Measurements from ENCODE around the gene PEX1. TPM values are rescaled to one million over a fixed set of nuclear protein-coding genes. Genes with fewer than 3 reads are reported as not detected.

Gene PEX1
- polyA plus RNA-seq, 3 donors: 2.8 to 10.8 (median 2.9) TPM

DNA sequence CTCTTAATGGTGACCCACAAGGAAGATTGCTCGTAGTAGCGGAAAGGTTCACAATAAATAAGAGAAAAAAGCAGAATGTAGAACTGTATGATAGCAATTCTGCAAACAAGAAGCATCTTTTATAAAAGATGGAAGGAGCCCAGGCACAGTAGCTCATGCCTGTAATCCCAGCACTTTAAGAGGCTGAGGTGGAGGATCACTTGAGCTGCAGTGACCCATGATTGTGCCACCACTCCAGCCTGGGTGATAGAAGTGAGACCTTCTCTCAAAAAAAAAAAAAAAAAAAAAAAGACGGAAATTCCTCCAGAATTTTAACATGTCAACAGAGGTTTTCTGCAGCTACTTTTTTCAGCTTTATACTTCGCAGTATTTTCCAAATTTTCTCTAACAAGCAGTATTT is 67.8 kb downstream of the PEX1 start:
- Mint-ChIP-seq H3K36me3 (peaks cover 26 to 50% of the 10 kb centered on the region in 2 donors), H3K4me3 (no peak overlapping the region), H3K27me3 (ENCODE audit: low read depth in 3 of 3) (no peaks in the 10 kb centered on the region), H3K9me3 (no peaks in the 10 kb centered on the region), H3K4me1 (no peaks in the 10 kb centered on the region), H3K27ac (no peak overlapping the region)
- Histone ChIP-seq H2AFZ (ENCODE audit: insufficient read depth, low read depth, low read length, poor library complexity, severe bottlenecking) (no peak overlapping the region), H3K9me3 (replicated peaks in 1 of 2; ENCODE audit: control insufficient read depth in 1 of 2, insufficient read depth in 1 of 2, low read length in 2 of 2) (no peaks in the 10 kb centered on the region), H3K4me2 (replicated peaks; ENCODE audit: extremely low read depth, low read length, poor library complexity, severe bottlenecking) (no peak overlapping the region), H3K4me3 (replicated peaks in 1 of 3; ENCODE audit: low read depth in 2 of 3, low read length in 3 of 3) (no peak overlapping the region), H3K27me3 (ENCODE audit: control insufficient read depth in 2 of 2, insufficient read depth in 2 of 2, low read length in 2 of 2) (no peaks in the 10 kb centered on the region), H3K27ac (ENCODE audit: low read depth in 1 of 2, low read length in 2 of 2) (no peak overlapping the region), H4K20me1 (ENCODE audit: insufficient read depth, low read length) (no peaks in the 10 kb centered on the region), H3K36me3 (replicated peaks in 1 of 2; ENCODE audit: control insufficient read depth in 1 of 2, insufficient read depth in 2 of 2, low read length in 2 of 2) (peaks cover 24 to 56% of the 10 kb centered on the region in 2 donors), H3K79me2 (ENCODE audit: insufficient read depth, low read length) (no peaks in the 10 kb centered on the region), H3K4me1 (ENCODE audit: control insufficient read depth in 1 of 2, insufficient read depth in 2 of 2, low read length in 2 of 2) (no peaks in the 10 kb centered on the region), H3K9ac (ENCODE audit: insufficient read depth, low read length, poor library complexity, severe bottlenecking) (no peak overlapping the region)
- WGBS (ENCODE audit: insufficient coverage): 100% methylated on average over 2 of the region's 4 CpGs
- DNase-seq: no peak
- TF ChIP-seq, protein P1, sequence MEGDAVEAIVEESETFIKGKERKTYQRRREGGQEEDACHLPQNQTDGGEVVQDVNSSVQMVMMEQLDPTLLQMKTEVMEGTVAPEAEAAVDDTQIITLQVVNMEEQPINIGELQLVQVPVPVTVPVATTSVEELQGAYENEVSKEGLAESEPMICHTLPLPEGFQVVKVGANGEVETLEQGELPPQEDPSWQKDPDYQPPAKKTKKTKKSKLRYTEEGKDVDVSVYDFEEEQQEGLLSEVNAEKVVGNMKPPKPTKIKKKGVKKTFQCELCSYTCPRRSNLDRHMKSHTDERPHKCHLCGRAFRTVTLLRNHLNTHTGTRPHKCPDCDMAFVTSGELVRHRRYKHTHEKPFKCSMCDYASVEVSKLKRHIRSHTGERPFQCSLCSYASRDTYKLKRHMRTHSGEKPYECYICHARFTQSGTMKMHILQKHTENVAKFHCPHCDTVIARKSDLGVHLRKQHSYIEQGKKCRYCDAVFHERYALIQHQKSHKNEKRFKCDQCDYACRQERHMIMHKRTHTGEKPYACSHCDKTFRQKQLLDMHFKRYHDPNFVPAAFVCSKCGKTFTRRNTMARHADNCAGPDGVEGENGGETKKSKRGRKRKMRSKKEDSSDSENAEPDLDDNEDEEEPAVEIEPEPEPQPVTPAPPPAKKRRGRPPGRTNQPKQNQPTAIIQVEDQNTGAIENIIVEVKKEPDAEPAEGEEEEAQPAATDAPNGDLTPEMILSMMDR (IDR thresholded peaks at IDR 0.05): no peak
- intact Hi-C loops (cut with micrococcal nuclease): no loop called here

DNA sequence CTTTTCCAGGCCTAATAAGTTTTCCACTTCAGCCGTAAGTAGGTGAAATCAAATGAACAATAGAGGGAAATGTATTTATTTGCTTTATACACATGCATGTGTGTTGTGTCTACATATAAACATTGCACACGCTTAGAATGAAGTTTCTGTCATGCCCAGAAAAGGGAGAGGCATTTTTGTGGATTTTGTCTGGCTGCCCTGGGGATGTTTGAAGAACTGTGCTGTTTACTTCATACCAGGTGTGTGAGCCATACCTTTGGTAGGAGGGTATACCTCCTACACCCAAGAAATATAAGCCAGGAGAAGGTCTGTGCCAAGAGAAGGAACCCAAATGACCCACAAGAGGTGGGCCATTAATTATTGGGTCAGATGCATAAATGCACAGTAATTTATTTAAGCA is 68.2 kb downstream of the PEX1 start:
- no peaks in the 10 kb centered on the region for H3K27me3 ChIP-seq (ENCODE audit: control insufficient read depth in 2 of 2, insufficient read depth in 2 of 2, low read length in 2 of 2)
- H4K20me1 ChIP-seq (ENCODE audit: insufficient read depth, low read length): no peaks in the 10 kb centered on the region
- Mint-ChIP-seq H3K9me3 (no peaks in the 10 kb centered on the region), H3K4me3 (no peak overlapping the region), H3K27me3 (ENCODE audit: low read depth in 3 of 3) (no peaks in the 10 kb centered on the region), H3K27ac (peak overlapping the region in 1 of 7 donors; percentile 24), H3K4me1 (no peaks in the 10 kb centered on the region), H3K36me3 (peaks cover 26 to 47% of the 10 kb centered on the region in 2 donors)
- no peaks in the 10 kb centered on the region for H3K9me3 ChIP-seq (replicated peaks in 1 of 2; ENCODE audit: control insufficient read depth in 1 of 2, insufficient read depth in 1 of 2, low read length in 2 of 2)
- TF ChIP-seq, protein P1 (IDR thresholded peaks at IDR 0.05): no peak
- H2AFZ ChIP-seq (ENCODE audit: insufficient read depth, low read depth, low read length, poor library complexity, severe bottlenecking): no peak overlapping the region
- no peaks in the 10 kb centered on the region for H3K4me1 ChIP-seq (ENCODE audit: control insufficient read depth in 1 of 2, insufficient read depth in 2 of 2, low read length in 2 of 2)
- H3K4me2 ChIP-seq (replicated peaks; ENCODE audit: extremely low read depth, low read length, poor library complexity, severe bottlenecking): no peak overlapping the region
- peaks cover 28 to 60% of the 10 kb centered on the region in 2 donors for H3K36me3 ChIP-seq (replicated peaks in 1 of 2; ENCODE audit: control insufficient read depth in 1 of 2, insufficient read depth in 2 of 2, low read length in 2 of 2)
- no peak overlapping the region for H3K4me3 ChIP-seq (replicated peaks in 1 of 3; ENCODE audit: low read depth in 2 of 3, low read length in 3 of 3)
- intact Hi-C loops (cut with micrococcal nuclease): no loop called here
- no peaks in the 10 kb centered on the region for H3K79me2 ChIP-seq (ENCODE audit: insufficient read depth, low read length)
- no peak for DNase-seq
- H3K27ac ChIP-seq (ENCODE audit: low read depth in 1 of 2, low read length in 2 of 2): no peak overlapping the region
- H3K9ac ChIP-seq (ENCODE audit: insufficient read depth, low read length, poor library complexity, severe bottlenecking): no peak overlapping the region
- no CpG with 5 or more reads among the region's 2 CpGs for WGBS (ENCODE audit: insufficient coverage)

All from CD14-positive monocyte (primary cell).